Calu3 (cell line): ENCODE results near the gene FRAS1. TPM values are rescaled to one million over a fixed set of nuclear protein-coding genes. Genes with fewer than 3 reads are reported as not detected.

Experiments used
- BruUV-seq: library from RNA; stranded (reverse); fragments of 400-500 nt; replicated peaks from 2 replicates; lab custom pipeline; 2021; lab: Mats Ljungman, UMichigan
- CTCF ChIA-PET: fragments of 300-600 bp; sonication (Branson Sonifier 250); formaldehyde crosslinking; loops from one replicate; lab custom pipeline; 2022; ENCODE audit warnings: antibody characterized with exemption; lab: Charles Lee
- DNase-seq: peaks from one replicate; pipeline ENCODE4 v3.0.0; 2022
- H3K27ac Mint-ChIP-seq: one replicate; pipeline ENCODE4 v1.8.0; 2022; ENCODE audit warnings: mixed read lengths; ENCODE audit not compliant: unreplicated experiment
- H3K27me3 Mint-ChIP-seq: one replicate; pipeline ENCODE4 v1.8.0; 2022; ENCODE audit warnings: mixed read lengths; ENCODE audit not compliant: unreplicated experiment
- H3K36me3 Mint-ChIP-seq: one replicate; pipeline ENCODE4 v1.8.0; 2022; ENCODE audit warnings: mild to moderate bottlenecking, moderate library complexity, mixed read lengths; ENCODE audit not compliant: insufficient read depth, unreplicated experiment
- H3K4me1 Mint-ChIP-seq: one replicate; pipeline ENCODE4 v1.8.0; 2022; ENCODE audit warnings: mild to moderate bottlenecking, low read depth, mixed read lengths; ENCODE audit not compliant: unreplicated experiment
- H3K4me3 Mint-ChIP-seq: one replicate; pipeline ENCODE4 v1.8.0; 2022; ENCODE audit warnings: mild to moderate bottlenecking, low read depth, moderate library complexity, mixed read lengths; ENCODE audit not compliant: unreplicated experiment
- H3K9me3 Mint-ChIP-seq: one replicate; pipeline ENCODE4 v1.8.0; 2022; ENCODE audit warnings: low read depth, mixed read lengths; ENCODE audit not compliant: unreplicated experiment
- CTCF ChIP-seq: fragments of 200-600 bp; IDR thresholded peaks from one replicate; pipeline ENCODE4 v1.8.0; 2022; ENCODE audit warnings: antibody characterized with exemption; ENCODE audit not compliant: unreplicated experiment
- intact Hi-C: fragments of 100-400 bp; cut with micrococcal nuclease; formaldehyde crosslinking; loops from one replicate; pipeline ENCODE4 v1.10.0; 2022; ENCODE audit not compliant: unreplicated experiment
- total RNA-seq: library from RNA; stranded (reverse); gene quantifications from 2 replicates; pipeline ENCODE4 v1.2.3, GENCODE V29; 2022

The FRAS1 gene
- total RNA-seq, 1 experiment from 2014 or later: 29.4 TPM

- Mint-ChIP-seq H3K9me3 (peaks cover 5% of the 10 kb centered on the region), H3K4me1 (peaks cover 37% of the 10 kb centered on the region), H3K4me3 (no peak overlapping the region), H3K27me3 (no peaks in the 10 kb centered on the region), H3K27ac (no peak overlapping the region), H3K36me3 (no peaks in the 10 kb centered on the region)
- no peak for TF ChIP-seq CTCF
- BruUV-seq: no TSS peak
- CTCF ChIA-PET: interaction anchor here (1.2 kb wide), 1 partner anchor 9 kb away, joined by 3 read pairs; no protein-coding TSS in a partner anchor
- intact Hi-C loops: no loop called here
- no peak for DNase-seq
Observed at GRCh38 chr4:78129383-78130108, 72.4 kb downstream of the FRAS1 start.

GRCh38 chr4:78131403-78131802, 74.3 kb downstream of the FRAS1 start:
- DNase-seq: no peak
- Mint-ChIP-seq H3K4me1 (peaks cover 40% of the 10 kb centered on the region), H3K36me3 (no peaks in the 10 kb centered on the region), H3K4me3 (no peak overlapping the region), H3K9me3 (peaks cover 5% of the 10 kb centered on the region), H3K27ac (no peak overlapping the region), H3K27me3 (no peaks in the 10 kb centered on the region)
- CTCF ChIA-PET: no interaction called here
- no TSS peak for BruUV-seq
- no peak for TF ChIP-seq CTCF
- intact Hi-C loops: no loop called here

GRCh38 chr4:78136109-78137081, 79.3 kb downstream of the FRAS1 start:
- no peak for TF ChIP-seq CTCF
- peak; percentile 4 for DNase-seq
- CTCF ChIA-PET: interaction anchor here (1.4 kb wide), 1 partner anchor 16 kb away, joined by 4 read pairs; no protein-coding TSS in a partner anchor
- intact Hi-C loops: no loop called here
- no peaks in the 10 kb centered on the region for H3K36me3 Mint-ChIP-seq
- no peaks in the 10 kb centered on the region for H3K27me3 Mint-ChIP-seq
- BruUV-seq: no TSS peak
- H3K4me1 Mint-ChIP-seq: peaks cover 50% of the 10 kb centered on the region
- no peaks in the 10 kb centered on the region for H3K9me3 Mint-ChIP-seq
- no peak overlapping the region for H3K27ac Mint-ChIP-seq
- no peak overlapping the region for H3K4me3 Mint-ChIP-seq

- no peak for DNase-seq
- CTCF ChIA-PET: no interaction called here
- Mint-ChIP-seq H3K4me3 (no peak overlapping the region), H3K27ac (no peak overlapping the region), H3K4me1 (peaks cover 44% of the 10 kb centered on the region), H3K27me3 (no peaks in the 10 kb centered on the region), H3K9me3 (no peaks in the 10 kb centered on the region), H3K36me3 (no peaks in the 10 kb centered on the region)
- TF ChIP-seq CTCF: no peak
- BruUV-seq: no TSS peak
- intact Hi-C loops: no loop called here
Observed at GRCh38 chr4:78137532-78137931, 80.4 kb downstream of the FRAS1 start.
